ENCODE measurements around the gene PPFIA4. TPM values are rescaled to one million over a fixed set of nuclear protein-coding genes. Genes with fewer than 3 reads are reported as not detected.

PPFIA4 gene
- total and polyA plus RNA-seq, 4 donors, result 0.30 to 5.1 (median 0.95) TPM

GRCh38 chr1:203040513-203041275 lies 14.4 kb downstream of the PPFIA4 start:
- DNase-seq, result peak in 1 of 3 donors; percentile 9
- TF ChIP-seq CTCF (IDR thresholded peaks at IDR 0.05; ENCODE audit: control extremely low read depth, extremely low read depth), result no peak
- H3K4me1 ChIP-seq (ENCODE audit: control insufficient read depth in 5 of 5, insufficient read depth in 5 of 5, low read length in 5 of 5), result peaks cover 0 to 3% (median 0%) of the 10 kb centered on the region in 5 donors
- peak overlapping the region in 1 of 2 donors; percentile 51 for H3K27ac ChIP-seq (ENCODE audit: low read depth in 1 of 2, low read length in 1 of 2)
- no peak overlapping the region for H3K4me3 ChIP-seq
- no peak for ATAC-seq (ENCODE audit: insufficient read depth, low FRiP score)
- H3K9me3 ChIP-seq (ENCODE audit: control insufficient read depth in 4 of 4, insufficient read depth in 3 of 4, low read length in 3 of 4), result peaks cover 0 to 2% (median 0%) of the 10 kb centered on the region in 4 donors
- H3K27me3 ChIP-seq (ENCODE audit: control insufficient read depth in 3 of 3, insufficient read depth in 3 of 3, low read length in 2 of 3), result no peaks in the 10 kb centered on the region
- 46 to 53% methylated on average over 5 of the region's 5 CpGs for WGBS, 2 donors
- H3K9ac ChIP-seq (ENCODE audit: insufficient read depth in 1 of 2, low read length in 2 of 2), result no peak overlapping the region
- no peaks in the 10 kb centered on the region for H3K36me3 ChIP-seq (ENCODE audit: control insufficient read depth in 4 of 4, insufficient read depth in 4 of 4, low read length in 4 of 4)

GRCh38 chr1:203041351-203041932 lies 15.2 kb downstream of the PPFIA4 start:
- Histone ChIP-seq H3K4me1 (ENCODE audit: control insufficient read depth in 5 of 5, insufficient read depth in 5 of 5, low read length in 5 of 5) (peaks cover 0 to 3% (median 0%) of the 10 kb centered on the region in 5 donors), H3K27ac (ENCODE audit: low read depth in 1 of 2, low read length in 1 of 2) (no peak overlapping the region), H3K9me3 (ENCODE audit: control insufficient read depth in 4 of 4, insufficient read depth in 3 of 4, low read length in 3 of 4) (peaks cover 0 to 2% (median 0%) of the 10 kb centered on the region in 4 donors), H3K4me3 (no peak overlapping the region), H3K9ac (ENCODE audit: insufficient read depth in 1 of 2, low read length in 2 of 2) (no peak overlapping the region), H3K36me3 (ENCODE audit: control insufficient read depth in 4 of 4, insufficient read depth in 4 of 4, low read length in 4 of 4) (no peaks in the 10 kb centered on the region), H3K27me3 (ENCODE audit: control insufficient read depth in 3 of 3, insufficient read depth in 3 of 3, low read length in 2 of 3) (no peaks in the 10 kb centered on the region)
- WGBS, 2 donors, result 79 to 85% methylated on average over 3 of the region's 3 CpGs
- ATAC-seq (ENCODE audit: insufficient read depth, low FRiP score) (no peak), DNase-seq (peak in 1 of 3 donors; percentile 7)
- TF ChIP-seq CTCF (IDR thresholded peaks at IDR 0.05; ENCODE audit: control extremely low read depth, extremely low read depth), result no peak

GRCh38 chr1:203043830-203044545 lies 17.7 kb downstream of the PPFIA4 start:
- H3K36me3 ChIP-seq (ENCODE audit: control insufficient read depth in 4 of 4, insufficient read depth in 4 of 4, low read length in 4 of 4), result no peaks in the 10 kb centered on the region
- ATAC-seq (ENCODE audit: insufficient read depth, low FRiP score), result no peak
- H3K27me3 ChIP-seq (ENCODE audit: control insufficient read depth in 3 of 3, insufficient read depth in 3 of 3, low read length in 2 of 3), result no peaks in the 10 kb centered on the region
- WGBS, 2 donors, result 94 to 95% methylated on average over 14 of the region's 14 CpGs
- TF ChIP-seq CTCF (IDR thresholded peaks at IDR 0.05; ENCODE audit: control extremely low read depth, extremely low read depth), result no peak
- H3K4me1 ChIP-seq (ENCODE audit: control insufficient read depth in 5 of 5, insufficient read depth in 5 of 5, low read length in 5 of 5), result peaks cover 0 to 3% (median 0%) of the 10 kb centered on the region in 5 donors
- H3K9ac ChIP-seq (ENCODE audit: insufficient read depth in 1 of 2, low read length in 2 of 2), result no peak overlapping the region
- H3K9me3 ChIP-seq (ENCODE audit: control insufficient read depth in 4 of 4, insufficient read depth in 3 of 4, low read length in 3 of 4), result no peaks in the 10 kb centered on the region
- DNase-seq, result no peak
- H3K27ac ChIP-seq (ENCODE audit: low read depth in 1 of 2, low read length in 1 of 2), result no peak overlapping the region
- no peak overlapping the region for H3K4me3 ChIP-seq
